ENCODE measurements around the gene PHF24.

The PHF24 gene

GRCh38 chr9:34992376-34992951 lies 34.4 kb downstream of the PHF24 start:
- H3K4me3 ChIP-seq (replicated peaks; ENCODE audit: low read depth, low read length), result no peak overlapping the region

GRCh38 chr9:34993502-34994259 lies 35.6 kb downstream of the PHF24 start:
- H3K4me3 ChIP-seq (replicated peaks; ENCODE audit: low read depth, low read length), result no peak overlapping the region
- TF ChIP-seq, protein P1, sequence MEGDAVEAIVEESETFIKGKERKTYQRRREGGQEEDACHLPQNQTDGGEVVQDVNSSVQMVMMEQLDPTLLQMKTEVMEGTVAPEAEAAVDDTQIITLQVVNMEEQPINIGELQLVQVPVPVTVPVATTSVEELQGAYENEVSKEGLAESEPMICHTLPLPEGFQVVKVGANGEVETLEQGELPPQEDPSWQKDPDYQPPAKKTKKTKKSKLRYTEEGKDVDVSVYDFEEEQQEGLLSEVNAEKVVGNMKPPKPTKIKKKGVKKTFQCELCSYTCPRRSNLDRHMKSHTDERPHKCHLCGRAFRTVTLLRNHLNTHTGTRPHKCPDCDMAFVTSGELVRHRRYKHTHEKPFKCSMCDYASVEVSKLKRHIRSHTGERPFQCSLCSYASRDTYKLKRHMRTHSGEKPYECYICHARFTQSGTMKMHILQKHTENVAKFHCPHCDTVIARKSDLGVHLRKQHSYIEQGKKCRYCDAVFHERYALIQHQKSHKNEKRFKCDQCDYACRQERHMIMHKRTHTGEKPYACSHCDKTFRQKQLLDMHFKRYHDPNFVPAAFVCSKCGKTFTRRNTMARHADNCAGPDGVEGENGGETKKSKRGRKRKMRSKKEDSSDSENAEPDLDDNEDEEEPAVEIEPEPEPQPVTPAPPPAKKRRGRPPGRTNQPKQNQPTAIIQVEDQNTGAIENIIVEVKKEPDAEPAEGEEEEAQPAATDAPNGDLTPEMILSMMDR (IDR thresholded peaks at IDR 0.05; ENCODE audit: low read depth, low read length, missing control alignments), result no peak
- DNase-seq (ENCODE audit: extremely low read depth, low read depth), result no peak

More at GRCh38 chr9:34992376-34992951, 34.4 kb downstream of the PHF24 start:
- DNase-seq (ENCODE audit: extremely low read depth, low read depth), result peak; percentile 60
- TF ChIP-seq, protein P1 (IDR thresholded peaks at IDR 0.05; ENCODE audit: low read depth, low read length, missing control alignments), result no peak

GRCh38 chr9:34994260-34994899 lies 36.3 kb downstream of the PHF24 start:
- H3K4me3 ChIP-seq (replicated peaks; ENCODE audit: low read depth, low read length), result no peak overlapping the region
- DNase-seq (ENCODE audit: extremely low read depth, low read depth), result peak; percentile 42
- TF ChIP-seq, protein P1 (IDR thresholded peaks at IDR 0.05; ENCODE audit: low read depth, low read length, missing control alignments), result peak; percentile 73

GRCh38 chr9:34994900-34995669 lies 37.0 kb downstream of the PHF24 start:
- no peak overlapping the region for H3K4me3 ChIP-seq (replicated peaks; ENCODE audit: low read depth, low read length)
- no peak for DNase-seq (ENCODE audit: extremely low read depth, low read depth)
- TF ChIP-seq, protein P1 (IDR thresholded peaks at IDR 0.05; ENCODE audit: low read depth, low read length, missing control alignments), result no peak

- no peak overlapping the region for H3K4me3 ChIP-seq (replicated peaks; ENCODE audit: low read depth, low read length)
- TF ChIP-seq, protein P1 (IDR thresholded peaks at IDR 0.05; ENCODE audit: low read depth, low read length, missing control alignments), result no peak
- no peak for DNase-seq (ENCODE audit: extremely low read depth, low read depth)
Observed at GRCh38 chr9:34995670-34996060, 37.6 kb downstream of the PHF24 start.

- no peak overlapping the region for H3K4me3 ChIP-seq (replicated peaks; ENCODE audit: low read depth, low read length)
- no peak for DNase-seq (ENCODE audit: extremely low read depth, low read depth)
- TF ChIP-seq, protein P1 (IDR thresholded peaks at IDR 0.05; ENCODE audit: low read depth, low read length, missing control alignments), result no peak
Observed at GRCh38 chr9:34996181-34996904, 38.3 kb downstream of the PHF24 start.
